OCI-LY7 (cell line): ENCODE measurements around the gene ACAP3. TPM values are rescaled to one million over a fixed set of nuclear protein-coding genes. Genes with fewer than 3 reads are reported as not detected.

Experiments used
- BruUV-seq: library from RNA; stranded (reverse); fragments of 400-500 nt; replicated peaks from 2 replicates; lab custom pipeline; 2021; lab: Mats Ljungman, UMichigan
- CTCF ChIA-PET: fragments of 300-600 bp; sonication (Branson Sonifier 250); formaldehyde crosslinking; loops from one replicate; lab custom pipeline; 2022; ENCODE audit warnings: antibody characterized with exemption; ENCODE audit not compliant: unreplicated experiment; lab: Charles Lee
- POLR2A ChIA-PET: fragments of 300-600 bp; sonication (Branson Sonifier 250); formaldehyde crosslinking; loops from one replicate; lab custom pipeline; 2022; ENCODE audit warnings: antibody characterized with exemption; lab: Charles Lee
- DNase-seq: peaks from one replicate; pipeline ENCODE4 v3.0.0-alpha.2; 2015; ENCODE audit warnings: low spot score
- H2AFZ ChIP-seq: fragments of 200-600 bp; sonication (generic), shearing (Covaris generic); 2 replicates; pipeline ENCODE4 v1.6.1; 2014; ENCODE audit warnings: mild to moderate bottlenecking, antibody characterized with exemption, low read length, moderate library complexity
- H3K27ac ChIP-seq: fragments of 200-600 bp; sonication (generic); 2 replicates; pipeline ENCODE4 v1.5.1; 2014; ENCODE audit warnings: mixed run types, low read depth, mild to moderate bottlenecking, moderate library complexity, low read length, inconsistent platforms; ENCODE audit not compliant: poor library complexity, severe bottlenecking
- H3K36me3 ChIP-seq: fragments of 200-600 bp; sonication (generic); 2 replicates; pipeline ENCODE4 v1.6.1; 2014; ENCODE audit warnings: mild to moderate bottlenecking, antibody characterized with exemption, low read length, moderate library complexity, mixed read lengths; ENCODE audit not compliant: insufficient read depth
- H3K4me1 ChIP-seq: fragments of 200-600 bp; sonication (generic); 2 replicates; pipeline ENCODE4 v1.5.1; 2014; ENCODE audit warnings: mild to moderate bottlenecking, low read length; ENCODE audit not compliant: insufficient read depth, poor library complexity, severe bottlenecking
- H3K4me2 ChIP-seq: fragments of 200-600 bp; sonication (generic); 2 replicates; pipeline ENCODE4 v1.6.1; 2014; ENCODE audit warnings: mild to moderate bottlenecking, low read length
- H3K4me3 ChIP-seq: fragments of 200-600 bp; sonication (generic); 2 replicates; pipeline ENCODE4 v1.5.1; 2014; ENCODE audit warnings: mild to moderate bottlenecking, low read depth, low read length; ENCODE audit not compliant: poor library complexity, severe bottlenecking
- H3K79me2 ChIP-seq: fragments of 200-600 bp; sonication (generic); 2 replicates; pipeline ENCODE4 v1.6.1; 2016; ENCODE audit warnings: low read depth, mild to moderate bottlenecking, low read length, moderate library complexity, mixed read lengths; ENCODE audit not compliant: insufficient read depth
- H3K9me2 ChIP-seq: fragments of 200-600 bp; sonication (generic); 2 replicates; pipeline ENCODE4 v1.6.1; 2016; ENCODE audit warnings: mild to moderate bottlenecking, low read length, mixed read lengths; ENCODE audit not compliant: insufficient read depth
- H3K9me3 ChIP-seq: fragments of 200-600 bp; sonication (generic); 2 replicates; pipeline ENCODE4 v1.6.1; 2014; ENCODE audit warnings: mild to moderate bottlenecking, mixed run types, low read length, mixed read lengths
- H4K20me1 ChIP-seq: fragments of 200-600 bp; sonication (generic); 2 replicates; pipeline ENCODE4 v1.6.1; 2014; ENCODE audit warnings: mild to moderate bottlenecking, antibody characterized with exemption, low read length, moderate library complexity, mixed read lengths; ENCODE audit not compliant: insufficient read depth
- CTCF ChIP-seq: fragments of 200-600 bp; sonication (generic); conservative IDR thresholded peaks from 2 replicates; pipeline ENCODE4 v1.5.1; 2014; ENCODE audit warnings: mild to moderate bottlenecking, antibody characterized with exemption, low read length, moderate library complexity, mixed read lengths
- EZH2phosphoT487 ChIP-seq: fragments of 200-600 bp; sonication (generic); IDR thresholded peaks from 2 replicates; pipeline ENCODE4 v1.6.1; 2018; ENCODE audit warnings: low read depth, borderline replicate concordance, mild to moderate bottlenecking, mixed run types, antibody characterized with exemption, low read length, moderate library complexity, mixed read lengths
- intact Hi-C: fragments of 100-400 bp; cut with micrococcal nuclease; formaldehyde crosslinking; loops from one replicate; pipeline ENCODE4 v1.10.0; 2022; ENCODE audit not compliant: unreplicated experiment
- total RNA-seq, 2 experiments: library from RNA; depleted of rRNA in 1 of 2; stranded (reverse); fragments of >200 nt in 1 of 2; shearing (Covaris generic) in 1 of 2; gene quantifications; 2 replicates each; pipeline ENCODE4 v1.2.3, GENCODE V29; 2014 to 2022

The ACAP3 gene
- total RNA-seq, 2 experiments from 2014 or later = 26.3 to 47.6 TPM

DNA sequence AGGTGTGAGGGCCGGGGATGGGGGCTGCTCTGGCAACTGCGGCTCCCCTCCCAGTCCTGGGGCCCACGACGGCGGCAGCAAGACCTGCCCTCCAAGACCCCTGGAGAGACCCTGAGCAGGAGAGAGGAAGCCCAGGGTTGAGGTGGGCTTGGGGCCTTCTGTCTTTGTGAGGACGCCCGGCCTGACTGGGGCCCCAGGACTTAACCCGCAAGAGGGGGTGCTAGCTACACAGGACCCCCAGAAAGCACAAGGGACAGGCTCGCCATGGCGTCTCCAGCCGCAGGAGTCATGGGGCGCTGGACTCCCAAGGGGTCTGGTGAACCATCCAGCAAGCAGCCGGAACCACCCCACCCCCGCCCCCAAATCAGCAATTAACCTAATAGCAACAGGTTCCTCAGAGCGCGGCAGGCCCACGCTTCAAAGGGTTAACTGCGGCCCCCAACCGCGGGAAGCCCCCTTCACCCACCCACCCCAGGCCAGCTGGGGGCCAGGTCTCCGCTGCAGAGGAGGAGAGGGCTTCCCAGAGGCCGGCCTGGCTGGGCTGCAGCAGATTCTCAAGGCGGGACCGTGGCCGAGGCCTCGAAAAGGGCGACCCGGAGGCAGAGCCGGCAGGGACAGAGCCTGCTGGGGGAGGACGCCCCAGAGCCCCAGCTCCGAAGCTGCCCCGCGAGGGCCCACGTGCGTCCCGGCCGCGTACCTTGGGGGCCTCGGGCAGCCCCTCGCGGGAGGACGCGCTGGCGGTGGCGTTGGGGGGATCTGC lies 61.7 kb downstream of the ACAP3 start:
- no TSS peak for BruUV-seq
- no peaks in the 10 kb centered on the region for H3K9me2 ChIP-seq
- H3K4me3 ChIP-seq = no peak overlapping the region
- no peaks in the 10 kb centered on the region for H3K79me2 ChIP-seq
- no peaks in the 10 kb centered on the region for H4K20me1 ChIP-seq
- peaks cover 7% of the 10 kb centered on the region for H3K4me1 ChIP-seq
- intact Hi-C loops = no loop called here
- no peaks in the 10 kb centered on the region for H3K9me3 ChIP-seq
- no peak overlapping the region for H2AFZ ChIP-seq
- H3K27ac ChIP-seq = no peak overlapping the region
- H3K36me3 ChIP-seq = no peaks in the 10 kb centered on the region
- CTCF ChIA-PET = no interaction called here
- no peak for DNase-seq
- TF ChIP-seq EZH2phosphoT487 (no peak), CTCF (no peak)
- POLR2A ChIA-PET = no interaction called here
- H3K4me2 ChIP-seq = no peak overlapping the region

DNA sequence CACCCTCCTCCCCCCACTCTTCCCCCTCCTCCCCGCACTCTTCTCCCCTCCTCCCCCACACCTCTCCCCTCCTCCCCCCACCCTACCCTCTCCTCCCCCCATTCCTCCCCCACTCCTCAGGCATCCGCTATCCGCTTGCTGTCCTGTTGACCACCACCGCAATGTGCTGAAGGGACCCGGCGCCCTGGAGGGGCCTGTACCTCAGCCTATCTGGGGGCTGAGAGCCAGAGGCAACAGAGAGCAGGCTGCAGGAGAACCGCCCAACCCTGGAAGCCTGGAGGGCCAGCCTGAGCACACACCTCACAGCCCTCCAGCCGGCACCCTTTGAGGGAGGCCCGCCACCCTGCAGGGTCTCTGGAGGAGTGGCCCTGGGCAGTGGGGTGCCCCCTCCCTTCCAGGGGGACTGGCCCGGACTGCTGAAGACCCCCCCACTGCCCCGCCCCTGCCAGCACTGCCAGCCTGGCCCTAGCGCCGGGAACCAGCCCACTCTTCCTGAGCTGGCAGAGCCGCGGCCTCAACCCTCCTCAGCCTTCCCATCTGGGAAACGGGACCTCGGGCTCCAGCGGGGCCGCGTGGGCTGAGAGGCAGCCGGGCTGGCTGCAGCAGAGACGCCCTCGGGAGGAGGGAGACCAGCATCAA lies 62.4 kb downstream of the ACAP3 start:
- Histone ChIP-seq H3K9me3 (no peaks in the 10 kb centered on the region), H3K4me2 (no peak overlapping the region), H3K27ac (no peak overlapping the region), H3K9me2 (no peaks in the 10 kb centered on the region), H3K79me2 (no peaks in the 10 kb centered on the region), H3K36me3 (no peaks in the 10 kb centered on the region), H3K4me3 (no peak overlapping the region), H3K4me1 (peaks cover under 1% of the 10 kb centered on the region), H4K20me1 (no peaks in the 10 kb centered on the region), H2AFZ (no peak overlapping the region)
- TF ChIP-seq EZH2phosphoT487 = no peak
- no peak for TF ChIP-seq CTCF
- ChIA-PET CTCF (no interaction called here), POLR2A (no interaction called here)
- BruUV-seq = no TSS peak
- intact Hi-C loops = no loop called here
- no peak for DNase-seq
